Measurements from ENCODE around the gene VEPH1.

DNA sequence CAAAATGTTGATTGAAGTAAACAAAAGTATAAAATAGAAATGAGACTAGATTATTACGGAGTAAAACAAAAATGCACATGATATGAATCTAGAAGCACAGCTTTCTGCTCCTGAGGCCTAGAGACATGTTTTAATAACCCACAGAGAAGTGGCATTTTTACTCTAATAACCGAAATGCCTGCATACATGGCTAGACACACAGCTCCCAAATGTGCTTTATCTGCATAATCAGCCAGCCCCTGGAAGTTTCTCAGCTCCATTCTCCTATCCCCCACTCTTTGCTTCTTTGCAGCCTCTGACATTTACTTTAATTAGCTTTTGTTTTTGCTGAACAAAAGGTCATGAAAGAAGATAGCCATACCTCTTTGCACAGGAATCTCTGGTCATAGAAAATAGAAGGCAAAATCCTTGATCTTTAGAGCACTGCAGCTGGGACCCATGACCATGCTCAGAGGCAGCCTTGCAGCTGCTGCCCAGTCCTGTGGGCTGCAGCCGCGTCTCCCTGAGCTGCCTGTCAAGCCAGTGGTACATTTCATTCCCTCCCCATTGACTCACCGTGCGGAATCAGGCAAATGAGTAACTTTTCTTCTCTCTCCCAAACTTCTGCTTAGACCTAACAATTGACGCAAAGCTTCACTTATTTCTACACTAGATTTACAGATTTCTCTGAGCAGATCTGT lies at the start of gene VEPH1:
- TF ChIP-seq, protein P1, sequence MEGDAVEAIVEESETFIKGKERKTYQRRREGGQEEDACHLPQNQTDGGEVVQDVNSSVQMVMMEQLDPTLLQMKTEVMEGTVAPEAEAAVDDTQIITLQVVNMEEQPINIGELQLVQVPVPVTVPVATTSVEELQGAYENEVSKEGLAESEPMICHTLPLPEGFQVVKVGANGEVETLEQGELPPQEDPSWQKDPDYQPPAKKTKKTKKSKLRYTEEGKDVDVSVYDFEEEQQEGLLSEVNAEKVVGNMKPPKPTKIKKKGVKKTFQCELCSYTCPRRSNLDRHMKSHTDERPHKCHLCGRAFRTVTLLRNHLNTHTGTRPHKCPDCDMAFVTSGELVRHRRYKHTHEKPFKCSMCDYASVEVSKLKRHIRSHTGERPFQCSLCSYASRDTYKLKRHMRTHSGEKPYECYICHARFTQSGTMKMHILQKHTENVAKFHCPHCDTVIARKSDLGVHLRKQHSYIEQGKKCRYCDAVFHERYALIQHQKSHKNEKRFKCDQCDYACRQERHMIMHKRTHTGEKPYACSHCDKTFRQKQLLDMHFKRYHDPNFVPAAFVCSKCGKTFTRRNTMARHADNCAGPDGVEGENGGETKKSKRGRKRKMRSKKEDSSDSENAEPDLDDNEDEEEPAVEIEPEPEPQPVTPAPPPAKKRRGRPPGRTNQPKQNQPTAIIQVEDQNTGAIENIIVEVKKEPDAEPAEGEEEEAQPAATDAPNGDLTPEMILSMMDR (IDR thresholded peaks at IDR 0.05 in 4 of 5, conservative IDR thresholded peaks at IDR 0.05 in 1 of 5): no peak
- TF ChIP-seq POLR2A (IDR thresholded peaks at IDR 0.05): no peak

Measured in gastrocnemius medialis (tissue), 4 donors.